Measurements from ENCODE around the gene CCDC195.

The CCDC195 gene

DNA sequence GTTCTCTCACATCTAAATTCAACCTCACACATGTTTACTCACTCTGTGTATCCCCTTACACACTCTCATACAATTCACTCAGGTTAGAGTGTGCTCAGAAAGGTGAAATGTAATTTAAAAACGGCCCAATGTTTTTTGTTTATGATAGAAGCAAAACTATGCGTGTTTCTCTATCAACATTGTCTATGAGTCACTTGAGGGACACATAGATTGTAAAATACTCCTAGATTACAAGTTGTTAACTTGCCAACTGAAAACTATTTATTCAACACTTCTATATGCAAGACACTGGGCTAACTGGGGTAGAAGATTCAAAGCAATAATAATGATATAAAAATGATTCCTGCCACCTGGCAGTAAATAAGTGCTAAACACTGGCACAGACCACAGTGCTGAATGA, 24.6 kb downstream of the CCDC195 start:
- TF ChIP-seq, protein P1, sequence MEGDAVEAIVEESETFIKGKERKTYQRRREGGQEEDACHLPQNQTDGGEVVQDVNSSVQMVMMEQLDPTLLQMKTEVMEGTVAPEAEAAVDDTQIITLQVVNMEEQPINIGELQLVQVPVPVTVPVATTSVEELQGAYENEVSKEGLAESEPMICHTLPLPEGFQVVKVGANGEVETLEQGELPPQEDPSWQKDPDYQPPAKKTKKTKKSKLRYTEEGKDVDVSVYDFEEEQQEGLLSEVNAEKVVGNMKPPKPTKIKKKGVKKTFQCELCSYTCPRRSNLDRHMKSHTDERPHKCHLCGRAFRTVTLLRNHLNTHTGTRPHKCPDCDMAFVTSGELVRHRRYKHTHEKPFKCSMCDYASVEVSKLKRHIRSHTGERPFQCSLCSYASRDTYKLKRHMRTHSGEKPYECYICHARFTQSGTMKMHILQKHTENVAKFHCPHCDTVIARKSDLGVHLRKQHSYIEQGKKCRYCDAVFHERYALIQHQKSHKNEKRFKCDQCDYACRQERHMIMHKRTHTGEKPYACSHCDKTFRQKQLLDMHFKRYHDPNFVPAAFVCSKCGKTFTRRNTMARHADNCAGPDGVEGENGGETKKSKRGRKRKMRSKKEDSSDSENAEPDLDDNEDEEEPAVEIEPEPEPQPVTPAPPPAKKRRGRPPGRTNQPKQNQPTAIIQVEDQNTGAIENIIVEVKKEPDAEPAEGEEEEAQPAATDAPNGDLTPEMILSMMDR (conservative IDR thresholded peaks at IDR 0.05) = no peak
- H3K27ac ChIP-seq = no peak overlapping the region

DNA sequence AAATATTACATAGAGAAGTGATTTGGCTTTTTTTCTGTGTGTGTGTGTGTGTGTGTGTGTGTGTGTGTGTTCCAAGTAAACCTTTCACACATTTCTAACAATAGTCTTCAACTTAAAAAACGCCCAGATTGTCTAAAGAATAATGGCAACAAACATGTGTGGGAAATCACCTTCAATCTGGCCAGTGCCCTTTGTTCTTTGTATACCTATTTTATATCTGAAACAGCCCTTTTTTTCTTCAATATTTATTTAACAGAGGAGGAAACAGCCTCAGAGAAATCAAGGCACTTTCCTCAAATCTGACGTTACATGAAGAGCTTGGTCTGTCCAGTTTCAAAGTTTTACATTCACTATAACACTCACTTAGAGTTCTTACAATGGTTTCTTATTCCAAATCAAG, 25.3 kb downstream of the CCDC195 start:
- TF ChIP-seq, protein P1 (conservative IDR thresholded peaks at IDR 0.05) = no peak
- no peak overlapping the region for H3K27ac ChIP-seq

DNA sequence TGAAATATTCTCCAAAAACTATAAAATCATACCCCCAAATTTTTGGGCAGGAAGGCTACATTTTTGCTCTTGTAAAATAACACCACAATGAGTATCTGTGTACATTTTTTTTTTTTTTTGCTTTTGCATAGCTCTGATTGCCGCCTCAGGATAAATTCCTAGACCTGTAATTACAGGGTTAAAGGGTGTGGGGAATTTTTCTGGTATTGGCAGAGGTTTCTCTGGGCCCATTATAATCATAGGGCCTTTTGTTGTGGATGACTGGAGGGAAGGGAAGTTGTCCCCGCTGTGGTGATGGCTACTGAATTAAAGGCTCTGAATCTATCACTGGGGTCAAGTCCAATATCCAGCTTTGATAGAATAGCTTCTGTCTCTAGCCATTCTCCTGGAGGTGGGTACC, 26.6 kb downstream of the CCDC195 start:
- TF ChIP-seq, protein P1 (conservative IDR thresholded peaks at IDR 0.05) = no peak
- no peak overlapping the region for H3K27ac ChIP-seq

DNA sequence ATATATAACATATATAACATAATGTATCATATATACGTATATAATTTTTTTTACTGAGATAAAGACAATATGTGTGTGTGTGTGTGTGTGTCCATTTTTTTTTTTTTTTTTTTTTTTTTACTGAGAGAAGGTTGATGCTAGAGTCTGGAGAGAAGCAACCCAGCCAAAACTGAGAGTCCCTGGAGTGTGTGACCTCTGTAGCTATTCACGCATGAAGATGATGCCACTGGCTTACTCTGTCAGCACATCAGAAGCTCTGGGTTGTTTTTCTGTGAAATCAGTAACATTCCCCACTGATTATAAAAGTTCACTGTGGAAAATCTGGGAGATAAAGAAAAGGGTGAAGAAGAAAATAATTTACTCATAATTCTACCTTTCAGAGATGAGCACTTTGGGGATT, 27.2 kb downstream of the CCDC195 start:
- TF ChIP-seq, protein P1 (conservative IDR thresholded peaks at IDR 0.05) = no peak
- no peak overlapping the region for H3K27ac ChIP-seq

DNA sequence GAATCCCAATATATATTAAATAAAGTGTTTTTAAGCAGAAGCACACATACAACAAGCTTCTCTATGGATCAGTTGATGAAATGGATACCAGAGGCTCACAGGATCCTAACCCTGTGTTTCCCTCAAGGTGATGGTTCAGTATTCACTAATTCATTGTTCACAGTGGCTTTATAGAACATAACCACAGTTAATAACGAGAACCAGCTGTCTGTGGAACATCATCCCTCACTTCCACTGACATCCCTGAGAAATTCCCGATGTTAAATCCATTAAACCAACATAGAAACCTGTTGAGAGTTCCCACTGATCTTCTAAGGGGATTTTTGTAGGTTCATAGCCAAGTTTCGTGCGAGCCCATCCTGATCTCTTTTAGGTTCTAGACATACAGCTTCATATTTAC, 29.0 kb downstream of the CCDC195 start:
- TF ChIP-seq, protein P1 (conservative IDR thresholded peaks at IDR 0.05) = no peak
- H3K27ac ChIP-seq = no peak overlapping the region

DNA sequence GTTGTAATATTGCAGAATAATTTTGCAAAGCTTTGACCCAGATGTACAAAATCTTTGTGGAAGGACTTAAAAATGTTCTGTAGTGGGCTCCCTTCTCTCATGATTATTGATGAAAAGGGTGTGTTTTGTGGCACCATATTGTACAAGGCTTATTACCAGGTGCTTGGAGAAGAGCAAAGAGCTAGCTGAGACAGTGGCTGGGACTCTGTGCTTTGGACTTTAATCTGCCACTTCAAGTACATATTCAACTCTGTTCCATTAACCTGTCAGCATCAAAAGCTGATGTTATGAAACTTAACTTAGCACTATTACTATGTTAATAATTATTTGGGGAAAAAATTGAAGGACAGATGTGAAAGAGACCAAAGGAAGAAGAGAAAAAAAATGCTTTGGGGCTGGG, 31.0 kb downstream of the CCDC195 start:
- TF ChIP-seq, protein P1 (conservative IDR thresholded peaks at IDR 0.05) = no peak
- H3K27ac ChIP-seq = no peak overlapping the region

DNA sequence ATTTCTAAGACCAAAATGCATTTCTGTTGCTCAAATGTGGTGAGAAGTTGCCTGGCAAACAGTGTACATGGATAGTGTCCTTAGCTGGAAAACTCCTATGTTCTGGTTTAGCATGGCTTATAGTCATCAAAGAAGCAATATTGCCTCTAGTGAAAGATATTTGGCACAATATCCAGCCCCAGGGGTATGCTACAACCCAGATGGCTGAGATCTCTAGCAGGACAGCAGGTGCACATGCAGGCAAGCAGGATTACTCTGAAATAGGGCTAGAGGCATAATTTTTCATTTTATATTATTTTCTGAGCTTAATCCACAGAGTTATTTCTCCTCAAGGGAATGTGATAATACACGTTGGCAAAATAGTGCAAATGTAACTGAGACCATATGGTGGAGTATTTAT, 34.0 kb downstream of the CCDC195 start:
- no peak overlapping the region for H3K27ac ChIP-seq
- TF ChIP-seq, protein P1 (conservative IDR thresholded peaks at IDR 0.05) = no peak

DNA sequence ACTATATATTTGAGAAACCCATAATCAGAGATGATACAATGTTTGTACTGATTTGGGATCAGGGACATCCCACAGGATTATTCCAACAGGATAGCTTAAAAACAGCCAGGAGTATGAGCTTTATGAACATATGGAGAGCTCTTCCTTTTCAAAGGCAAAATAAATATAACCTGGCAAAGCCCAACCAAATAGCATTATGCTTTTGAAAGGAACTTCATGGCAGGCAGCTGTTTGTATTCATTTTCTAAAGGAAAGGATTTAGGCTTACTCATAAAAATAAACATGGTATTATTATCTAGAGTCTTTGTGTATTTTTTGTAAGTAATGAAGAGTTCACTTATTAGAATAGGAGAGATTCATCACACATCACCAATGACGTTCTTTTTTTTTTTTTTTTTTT, 44.4 kb downstream of the CCDC195 start:
- TF ChIP-seq, protein P1 (conservative IDR thresholded peaks at IDR 0.05) = no peak

More for the DNA sequence above, 44.4 kb downstream of the CCDC195 start:
- H3K27ac ChIP-seq = no peak overlapping the region

All from VCaP (cell line).